KOPT-K1 (cell line): ENCODE measurements around the gene ANKRD52.

Experiments
- H3K27ac ChIP-seq: fragments of 200-600 bp; sonication (generic); 2 replicates; pipeline ENCODE4 v1.5.1; 2016; ENCODE audit warnings: antibody characterized with exemption, mild to moderate bottlenecking, low read depth, low read length; ENCODE audit not compliant: poor library complexity, severe bottlenecking
- H3K36me3 ChIP-seq: fragments of 200-600 bp; sonication (generic); 2 replicates; pipeline ENCODE4 v1.5.1; 2017; ENCODE audit warnings: antibody characterized with exemption, mild to moderate bottlenecking, low read length, moderate library complexity; ENCODE audit not compliant: insufficient read depth
- H3K9me3 ChIP-seq: fragments of 200-600 bp; sonication (generic); 2 replicates; pipeline ENCODE4 v1.5.1; 2017; ENCODE audit warnings: antibody characterized with exemption, low read length, mild to moderate bottlenecking; ENCODE audit not compliant: insufficient read depth, poor library complexity, severe bottlenecking

ANKRD52 gene

GRCh38 chr12:56237552-56237951, 20.6 kb downstream of the ANKRD52 start:
- no peak overlapping the region for H3K27ac ChIP-seq
- no peaks in the 10 kb centered on the region for H3K9me3 ChIP-seq
- H3K36me3 ChIP-seq: peaks cover 61% of the 10 kb centered on the region

- H3K9me3 ChIP-seq: no peaks in the 10 kb centered on the region
- H3K36me3 ChIP-seq: peaks cover 56% of the 10 kb centered on the region
- H3K27ac ChIP-seq: no peak overlapping the region
Observed at GRCh38 chr12:56236985-56237384, 21.2 kb downstream of the ANKRD52 start.

GRCh38 chr12:56236091-56236490, 22.1 kb downstream of the ANKRD52 start:
- no peak overlapping the region for H3K27ac ChIP-seq
- peaks cover 47% of the 10 kb centered on the region for H3K36me3 ChIP-seq
- no peaks in the 10 kb centered on the region for H3K9me3 ChIP-seq

GRCh38 chr12:56234746-56235436, 23.3 kb downstream of the ANKRD52 start:
- Histone ChIP-seq H3K9me3 (no peaks in the 10 kb centered on the region), H3K27ac (no peak overlapping the region), H3K36me3 (peaks cover 35% of the 10 kb centered on the region)

- H3K9me3 ChIP-seq: no peaks in the 10 kb centered on the region
- peaks cover 8% of the 10 kb centered on the region; the same call in 1 of the 2 replicates for H3K36me3 ChIP-seq
- H3K27ac ChIP-seq: no peak overlapping the region
Observed at GRCh38 chr12:56231184-56231582, 27.0 kb downstream of the ANKRD52 start.

- Histone ChIP-seq H3K9me3 (no peaks in the 10 kb centered on the region), H3K36me3 (peaks cover 5% of the 10 kb centered on the region; the same call in 1 of the 2 replicates), H3K27ac (no peak overlapping the region)
Observed at GRCh38 chr12:56230432-56231183, 27.6 kb downstream of the ANKRD52 start.

GRCh38 chr12:56229916-56230431, 28.2 kb downstream of the ANKRD52 start, which contains the start of gene SLC39A5:
Gene SLC39A5, plus strand, starts transcription at chr12:56230051. Its CDS starts 1,224 bp downstream, at chr12:56231275.
- Histone ChIP-seq H3K27ac (no peak within 1 kb of the TSS), H3K9me3 (no peaks in the 10 kb centered on the region), H3K36me3 (peaks cover 5% of the 10 kb centered on the region; the same call in 1 of the 2 replicates)

- Histone ChIP-seq H3K27ac (no peak overlapping the region), H3K9me3 (no peaks in the 10 kb centered on the region)
Observed at GRCh38 chr12:56229082-56229481, 29.1 kb downstream of the ANKRD52 start.

GRCh38 chr12:56224954-56225353, 33.2 kb downstream of the ANKRD52 start:
- Histone ChIP-seq H3K36me3 (peaks cover 5% of the 10 kb centered on the region; the same call in 1 of the 2 replicates), H3K27ac (peak overlapping the region; percentile 65), H3K9me3 (no peaks in the 10 kb centered on the region)

More at GRCh38 chr12:56229082-56229481, 29.1 kb downstream of the ANKRD52 start:
- peaks cover 5% of the 10 kb centered on the region; the same call in 1 of the 2 replicates for H3K36me3 ChIP-seq

- peak within 1 kb of the TSS; percentile 65 for H3K27ac ChIP-seq
- peaks cover 5% of the 10 kb centered on the region; the same call in 1 of the 2 replicates for H3K36me3 ChIP-seq
Observed at GRCh38 chr12:56224102-56224701, 34.0 kb downstream of the ANKRD52 start, which contains the start of gene NABP2. Gene NABP2, plus strand, starts transcription at chr12:56224342. Its CDS starts 515 bp downstream, at chr12:56224857.

GRCh38 chr12:56223571-56224101, 34.5 kb downstream of the ANKRD52 start:
- Histone ChIP-seq H3K36me3 (peaks cover 5% of the 10 kb centered on the region; the same call in 1 of the 2 replicates), H3K9me3 (no peaks in the 10 kb centered on the region), H3K27ac (peak overlapping the region; percentile 65)

More at GRCh38 chr12:56224102-56224701, 34.0 kb downstream of the ANKRD52 start, which contains the start of gene NABP2:
- H3K9me3 ChIP-seq: no peaks in the 10 kb centered on the region

- Histone ChIP-seq H3K27ac (peak overlapping the region; percentile 88), H3K36me3 (peaks cover 5% of the 10 kb centered on the region; the same call in 1 of the 2 replicates)
Observed at GRCh38 chr12:56222531-56222895, 35.7 kb downstream of the ANKRD52 start.

GRCh38 chr12:56221757-56222530, 36.2 kb downstream of the ANKRD52 start, which contains the start of gene RNF41:
Gene RNF41, minus strand, starts transcription at chr12:56221922. Its CDS starts 7,875 bp downstream, at chr12:56214047.
- H3K27ac ChIP-seq: peak within 1 kb of the TSS; percentile 88

More at GRCh38 chr12:56222531-56222895, 35.7 kb downstream of the ANKRD52 start:
- H3K9me3 ChIP-seq: no peaks in the 10 kb centered on the region

More at GRCh38 chr12:56221757-56222530, 36.2 kb downstream of the ANKRD52 start, which contains the start of gene RNF41:
- Histone ChIP-seq H3K9me3 (no peaks in the 10 kb centered on the region), H3K36me3 (peaks cover 5% of the 10 kb centered on the region; the same call in 1 of the 2 replicates)
